Ecto neural progenitor cell (in vitro differentiated cells): ENCODE data around the gene DMAC2L.
"Not testable (repeated sequence)": the region's sequence is repeated elsewhere in the genome, so short reads cannot be mapped to it uniquely, and the experiment has no call there.

Experiments used
- DNase-seq: peaks from one replicate; pipeline ENCODE4 v3.0.0-alpha.2; 2018; ENCODE audit warnings: low spot score

DMAC2L gene, protein sequence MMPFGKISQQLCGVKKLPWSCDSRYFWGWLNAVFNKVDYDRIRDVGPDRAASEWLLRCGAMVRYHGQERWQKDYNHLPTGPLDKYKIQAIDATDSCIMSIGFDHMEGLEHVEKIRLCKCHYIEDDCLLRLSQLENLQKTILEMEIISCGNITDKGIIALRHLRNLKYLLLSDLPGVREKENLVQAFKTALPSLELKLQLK

DNA sequence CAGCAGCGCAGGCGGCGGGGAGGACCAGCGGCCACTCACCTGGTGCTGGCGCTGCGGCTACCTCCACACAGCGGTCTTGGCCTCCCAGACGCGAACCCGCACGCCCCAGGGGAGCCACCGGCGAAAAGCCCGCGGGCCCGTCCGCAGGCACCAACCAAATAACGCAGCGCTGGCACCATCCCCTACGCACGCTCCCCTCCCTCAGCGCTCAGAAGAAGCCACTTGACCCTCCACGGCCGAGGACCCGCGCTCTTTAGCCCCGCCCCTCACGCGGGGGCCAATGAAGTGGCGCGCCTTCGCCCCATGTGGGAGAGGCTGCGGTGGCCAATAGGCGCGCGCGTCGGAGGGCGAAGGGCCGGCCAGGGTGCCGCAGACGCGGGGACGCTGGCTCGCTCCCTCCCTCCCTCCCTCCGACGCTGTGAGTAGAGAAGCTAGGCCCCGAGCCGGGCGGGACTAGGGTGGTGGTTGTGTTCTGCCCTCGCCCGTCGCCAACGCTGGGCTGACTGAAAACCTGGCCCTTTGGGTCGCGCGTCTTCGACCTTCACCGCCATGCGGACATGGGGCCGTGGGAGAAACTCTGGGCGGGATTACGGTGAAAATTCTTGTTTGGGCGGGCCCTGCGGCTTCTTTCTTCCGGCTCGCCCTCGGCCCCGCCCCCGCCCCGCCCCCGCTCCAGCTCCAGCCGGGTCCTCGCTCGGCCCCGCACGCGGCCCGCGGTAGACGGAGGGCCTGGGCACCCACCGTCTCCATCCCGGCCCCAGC, at the start of gene DMAC2L, which contains the start of gene L2HGDH:
DMAC2L (plus strand) TSS at position 353 of the 762 bp plus-strand sequence. CDS start 9,164 bp downstream, outside the sequence.
L2HGDH (minus strand) TSS at position 258 of the 762 bp plus-strand sequence; CDS start at position 179, 79 bp downstream.
- peak; percentile 97 for DNase-seq

DNA sequence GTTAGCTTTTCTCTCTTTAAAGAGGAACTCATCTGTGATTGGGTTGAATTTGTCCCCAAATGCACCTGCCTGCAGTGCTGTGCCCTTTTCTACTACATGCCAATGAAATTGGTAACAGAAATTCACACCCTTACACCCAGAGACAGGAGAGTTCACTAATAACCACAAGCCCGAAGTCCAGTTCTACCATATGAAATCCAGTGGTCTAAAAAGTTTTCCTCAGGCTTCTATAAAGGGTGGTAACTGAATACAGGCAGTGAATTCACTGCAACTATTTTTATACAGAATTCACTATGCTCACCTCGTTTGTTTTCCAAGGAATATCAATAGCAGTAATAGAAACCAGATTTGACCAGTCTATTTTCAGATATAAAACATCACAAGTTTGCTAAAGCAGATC, 49.3 kb upstream of the DMAC2L start:
- no peak for DNase-seq

DNA sequence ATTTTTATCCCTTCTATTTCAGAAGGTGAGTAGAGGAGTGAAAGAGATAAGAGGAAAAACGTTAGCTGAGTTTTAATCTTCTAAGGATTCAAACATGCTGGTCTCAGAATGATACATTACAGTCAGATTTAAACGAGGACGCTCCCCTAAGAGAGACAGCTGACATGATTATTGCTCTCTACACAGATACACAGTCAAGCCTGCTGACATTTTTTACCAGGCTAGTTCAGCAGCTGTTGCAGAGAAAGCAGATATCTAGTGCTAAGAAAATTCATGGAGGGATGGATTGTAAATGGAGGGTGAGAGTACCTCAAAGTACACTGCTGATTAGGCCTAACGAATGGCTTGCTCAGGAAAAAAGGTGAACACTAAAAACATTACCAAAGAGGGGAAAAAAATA, 48.8 kb upstream of the DMAC2L start:
- DNase-seq = no peak

DNA sequence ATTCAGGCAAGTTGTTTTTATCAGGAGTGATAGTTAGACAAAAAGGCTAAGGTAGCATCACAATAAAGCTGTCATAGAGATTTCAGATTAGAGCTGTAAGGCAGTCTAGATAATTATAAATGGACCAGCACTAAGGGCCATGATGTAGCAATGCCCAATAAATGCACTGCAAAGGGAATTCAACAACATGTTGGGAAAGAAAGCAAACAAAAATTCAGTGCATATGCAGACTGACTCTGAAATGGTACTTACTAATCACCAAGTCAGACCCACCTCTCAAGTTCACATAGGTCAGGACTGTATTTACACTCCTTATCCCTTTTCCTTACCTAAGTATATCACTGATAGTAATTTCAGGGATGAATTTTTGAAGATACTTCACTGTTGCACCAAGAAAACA, 47.1 kb upstream of the DMAC2L start:
- no peak for DNase-seq

DNA sequence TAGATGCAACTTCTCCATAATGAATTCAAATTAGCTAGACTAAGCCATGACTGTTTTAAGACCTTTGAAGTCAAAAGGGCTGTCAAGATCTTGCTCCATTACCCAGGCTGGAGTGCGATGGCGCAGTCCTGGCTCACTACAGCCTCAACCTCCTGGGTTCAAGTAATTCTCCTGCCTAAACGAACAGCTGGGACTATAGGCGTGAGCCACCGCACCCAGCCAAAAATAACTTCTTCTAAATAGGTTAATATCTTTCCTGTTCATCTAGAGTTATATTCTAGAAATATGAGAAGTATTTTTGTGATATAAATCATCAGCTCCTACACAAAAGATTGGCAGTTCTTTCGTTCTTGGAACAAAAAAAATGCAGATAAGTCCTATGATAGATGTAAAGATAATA, 41.2 kb upstream of the DMAC2L start:
- no peak for DNase-seq

DNA sequence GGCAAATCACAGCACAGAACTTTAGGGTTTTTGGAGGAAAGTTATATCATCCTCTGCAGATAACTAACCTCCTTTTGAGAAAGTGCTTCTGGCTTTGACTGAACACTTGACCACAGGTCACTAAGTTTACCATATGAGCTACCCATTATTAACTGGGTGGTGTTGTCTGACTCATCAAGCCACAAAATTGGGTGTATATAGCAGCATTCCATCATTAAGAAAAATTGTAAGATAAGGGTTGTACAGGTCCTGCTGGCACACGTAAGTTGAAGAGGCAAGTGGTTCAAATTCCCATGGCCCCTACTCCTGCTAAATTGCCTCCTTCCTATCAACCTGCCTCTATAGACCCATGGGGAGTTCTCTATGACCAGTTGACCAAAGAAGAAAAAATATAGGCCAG, 39.6 kb upstream of the DMAC2L start:
- DNase-seq = no peak

DNA sequence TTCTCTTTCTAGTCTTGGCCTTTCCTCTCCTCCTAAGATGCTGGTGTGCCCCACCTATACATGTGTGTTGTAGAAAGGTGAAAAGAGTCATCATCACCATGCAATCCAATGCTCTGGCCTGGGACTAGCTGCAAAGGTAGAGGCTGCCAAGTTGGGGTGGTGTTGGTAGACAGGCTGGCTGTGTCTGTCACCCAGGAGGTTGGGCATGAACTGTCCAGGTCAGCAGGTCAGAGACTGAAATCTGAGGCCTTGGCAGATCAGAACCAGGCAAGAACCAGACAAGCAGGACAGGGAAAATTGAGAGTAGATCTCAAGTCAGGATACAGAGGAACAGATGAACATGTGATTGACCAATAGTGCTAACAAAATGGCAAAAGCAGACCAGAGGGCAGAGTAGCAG, 26.3 kb upstream of the DMAC2L start:
- no peak for DNase-seq

DNA sequence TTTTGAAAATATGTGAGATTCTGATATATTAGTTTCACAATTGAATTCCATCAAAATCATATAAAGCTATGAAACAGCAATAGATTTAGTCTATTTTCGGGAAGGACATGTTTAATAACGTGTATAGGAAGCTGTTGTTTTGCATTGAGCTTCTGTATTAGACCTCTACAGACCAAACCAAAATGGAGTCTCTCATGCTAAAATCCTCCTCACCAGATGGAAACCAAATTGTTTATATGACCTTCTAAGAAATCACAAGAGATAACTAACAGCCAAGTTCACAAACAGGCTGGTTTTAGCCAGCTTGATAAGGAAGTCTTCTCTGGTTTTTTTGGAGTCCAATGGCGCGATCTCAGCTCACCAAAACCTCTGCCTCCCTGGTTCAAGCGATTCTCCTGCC, 24.0 kb upstream of the DMAC2L start:
- DNase-seq = no peak

DNA sequence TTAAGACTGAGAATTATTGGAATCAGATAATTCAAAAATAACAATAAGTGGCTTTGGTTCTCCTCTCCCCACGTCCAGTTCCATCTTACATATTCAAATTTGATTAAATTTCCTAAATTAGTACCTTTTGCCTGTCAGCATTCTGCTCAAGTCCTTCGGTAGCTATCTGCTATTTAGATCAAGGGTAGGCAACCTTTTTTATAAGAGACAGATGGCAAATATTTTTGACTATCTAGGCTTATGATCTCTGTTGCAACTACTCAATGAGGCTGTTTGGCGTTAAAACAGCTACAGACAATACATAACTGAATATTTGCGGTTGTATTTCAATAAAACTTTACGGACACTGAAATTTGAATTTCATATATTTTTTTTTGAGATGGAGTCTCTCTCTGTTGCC, 21.8 kb upstream of the DMAC2L start:
- no peak for DNase-seq

DNA sequence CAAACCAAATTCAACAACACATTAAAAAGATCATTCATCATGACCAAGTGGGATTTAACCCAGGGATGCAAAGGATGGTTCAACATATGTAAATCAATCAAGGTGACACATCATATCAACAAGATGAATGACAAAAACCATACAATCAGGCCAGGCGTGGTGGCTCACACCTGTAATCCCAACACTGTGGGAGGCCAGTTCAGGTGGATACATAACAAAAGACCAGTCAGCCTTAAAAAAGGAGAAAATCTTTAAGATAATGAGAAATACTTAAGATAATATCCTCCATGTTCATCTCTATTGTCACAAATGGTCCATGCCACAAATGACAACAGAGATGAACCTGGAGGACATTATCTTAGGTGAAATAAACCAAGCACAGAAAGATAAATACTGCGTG, 12.5 kb upstream of the DMAC2L start:
- no peak for DNase-seq

DNA sequence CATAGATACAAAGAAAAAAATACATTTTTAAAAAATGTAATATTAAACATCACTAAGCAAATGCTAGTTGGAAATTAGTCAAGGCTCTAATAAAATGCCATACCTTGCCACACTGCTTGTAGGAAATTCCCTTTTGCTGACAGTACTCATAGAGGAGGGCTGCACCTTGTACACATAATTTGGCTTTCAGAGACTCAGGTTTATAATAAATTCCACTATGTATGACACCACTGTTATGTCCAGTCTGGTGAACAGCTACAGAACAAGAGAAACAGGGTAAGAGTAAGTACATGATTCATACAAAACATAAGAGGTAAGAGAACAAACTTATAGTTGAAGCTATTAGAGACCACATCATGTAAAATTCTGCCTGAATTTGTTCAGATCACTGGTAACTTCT, 10.2 kb upstream of the DMAC2L start:
- DNase-seq = no peak

DNA sequence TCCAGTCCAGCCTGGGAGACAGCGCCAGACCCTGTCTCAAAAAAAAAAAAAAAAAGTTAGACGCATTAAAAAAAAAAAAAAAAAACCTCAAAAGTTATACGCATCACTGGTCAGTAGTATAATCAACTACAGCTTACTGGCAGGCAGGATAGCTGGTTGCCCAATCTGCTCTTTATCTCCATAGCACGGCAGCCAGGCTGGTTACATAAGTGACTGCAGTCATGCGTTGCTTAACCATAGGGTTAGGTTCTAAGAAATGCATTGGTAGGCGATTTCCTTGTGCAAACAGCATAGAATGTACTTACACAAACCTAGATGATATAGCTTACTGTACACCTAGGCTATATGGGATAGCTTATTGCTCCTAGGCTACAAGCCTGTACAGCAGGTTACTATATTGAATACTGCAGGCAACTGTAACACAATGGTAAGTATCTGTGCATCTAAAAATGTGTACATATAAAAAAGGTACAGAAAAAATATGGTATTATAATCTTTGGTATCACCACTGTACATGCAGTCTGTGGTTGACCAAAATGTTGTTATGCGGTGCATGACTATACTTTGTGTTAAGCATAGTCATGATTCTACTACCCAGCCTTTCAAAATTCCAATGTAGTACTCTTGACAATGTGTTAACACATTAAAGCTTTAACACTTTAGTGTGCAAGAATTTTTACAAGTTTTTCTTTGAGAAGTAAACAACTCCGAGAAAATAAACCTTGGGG, 8.2 kb upstream of the DMAC2L start:
- DNase-seq = no peak

DNA sequence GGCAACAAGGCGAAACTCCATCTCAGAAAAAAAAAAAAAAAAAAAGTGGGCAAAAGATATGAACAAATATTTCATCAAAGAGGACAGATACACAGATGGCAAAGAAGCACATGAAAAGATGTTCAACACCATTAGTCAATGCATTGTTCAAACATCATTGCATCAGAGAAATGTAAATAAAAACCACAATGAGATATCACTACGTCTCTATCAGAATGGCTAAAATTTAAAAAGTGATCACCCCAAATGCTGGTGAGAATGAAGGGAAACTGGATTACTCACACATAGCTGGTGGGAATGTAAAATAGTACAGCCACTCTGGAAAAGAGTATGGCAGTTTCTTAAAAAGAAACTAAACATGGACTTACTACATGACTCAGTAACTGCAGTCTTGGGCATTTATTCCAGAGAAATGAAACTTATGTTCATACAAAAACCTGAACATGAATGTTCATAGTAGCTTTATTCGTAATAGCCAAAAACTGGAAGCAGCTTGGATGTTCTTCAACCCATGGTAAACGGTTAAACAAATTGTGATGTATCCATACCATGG, 3.7 kb upstream of the DMAC2L start:
- no peak for DNase-seq

DNA sequence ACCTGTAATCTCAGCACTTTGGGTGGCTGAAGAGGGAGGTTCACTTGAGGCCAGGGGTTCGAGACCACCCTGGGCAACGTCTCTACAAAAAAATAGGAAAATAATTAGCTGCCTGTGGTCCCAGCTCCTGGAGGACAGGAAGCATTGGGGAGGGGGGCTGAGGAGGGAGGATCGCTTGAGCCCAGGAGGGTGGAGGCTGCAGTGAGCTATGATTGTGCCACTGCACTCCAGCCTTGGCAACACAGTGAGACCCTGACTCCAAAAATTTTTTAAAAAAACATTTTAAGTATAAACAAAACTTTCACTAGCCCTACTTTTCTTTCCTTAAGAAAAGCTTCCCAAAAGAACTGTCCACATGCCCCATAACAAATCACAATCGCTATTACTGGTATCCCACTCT, 1.7 kb upstream of the DMAC2L start:
- no peak for DNase-seq

DNA sequence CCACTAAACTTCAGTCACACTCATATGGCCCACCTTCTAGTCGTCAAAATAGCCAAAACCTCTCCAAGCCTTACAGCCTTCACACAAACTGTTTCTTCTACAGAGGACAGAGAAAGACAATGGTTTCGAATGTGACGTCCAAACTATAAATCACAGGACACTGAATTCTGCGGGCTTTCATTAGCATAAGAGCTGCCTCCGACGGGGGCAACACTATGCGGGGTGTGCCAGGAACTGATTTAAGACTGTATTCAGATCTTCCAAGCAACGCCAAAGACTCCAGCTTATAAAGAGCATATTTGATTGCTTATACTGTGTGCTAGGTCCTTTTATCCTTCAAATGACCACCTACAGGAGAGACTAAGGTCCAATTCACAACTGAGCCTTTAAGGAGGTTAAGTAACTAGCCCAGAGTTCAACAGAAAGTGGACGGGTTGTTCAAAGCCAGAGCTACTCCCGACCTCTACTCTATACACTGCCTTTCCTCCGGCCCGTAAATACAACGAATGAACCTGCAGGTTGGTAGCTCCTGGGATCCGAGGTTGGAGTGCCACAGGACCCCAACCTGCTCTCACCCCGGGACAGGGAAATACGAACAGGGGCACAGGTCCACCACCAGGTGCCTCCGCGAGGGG, 670 bp upstream of the DMAC2L start:
- no peak for DNase-seq

DNA sequence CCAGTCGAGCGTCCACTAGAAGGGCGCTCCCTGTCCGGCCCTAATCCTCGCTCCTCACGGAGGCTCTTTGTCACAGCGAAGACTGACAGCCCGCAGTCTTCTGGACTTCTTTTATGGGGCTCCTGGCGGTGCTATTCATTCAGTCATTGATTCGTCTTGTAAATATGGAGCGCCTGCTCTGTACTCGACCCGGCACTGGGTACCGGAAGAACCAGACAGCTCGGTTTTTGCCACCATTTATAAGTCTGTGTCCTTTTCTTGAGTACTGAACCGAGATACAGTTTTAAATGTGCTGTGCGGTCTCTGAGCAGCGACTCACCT, 570 bp downstream of the DMAC2L start:
- no peak for DNase-seq

DNA sequence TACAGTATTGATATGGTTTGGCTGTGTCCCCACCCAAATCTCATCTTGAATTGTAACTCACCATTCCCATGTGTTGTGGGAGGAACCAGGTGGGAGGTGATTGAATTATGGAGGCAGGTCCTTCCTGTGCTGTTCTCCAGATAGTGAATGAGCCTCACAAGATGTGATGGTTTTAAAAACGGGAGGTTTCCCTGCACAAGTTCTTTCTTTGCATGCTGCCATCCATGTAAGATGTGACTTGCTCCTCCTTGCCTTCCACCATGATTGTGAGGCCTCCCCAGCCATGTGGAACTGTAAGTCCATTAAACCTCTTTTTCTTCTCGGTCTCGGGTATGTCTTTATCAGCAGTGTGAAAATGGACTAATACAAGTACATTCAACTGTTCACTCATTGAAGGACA, 2.0 kb downstream of the DMAC2L start:
- DNase-seq = not testable (repeated sequence)

DNA sequence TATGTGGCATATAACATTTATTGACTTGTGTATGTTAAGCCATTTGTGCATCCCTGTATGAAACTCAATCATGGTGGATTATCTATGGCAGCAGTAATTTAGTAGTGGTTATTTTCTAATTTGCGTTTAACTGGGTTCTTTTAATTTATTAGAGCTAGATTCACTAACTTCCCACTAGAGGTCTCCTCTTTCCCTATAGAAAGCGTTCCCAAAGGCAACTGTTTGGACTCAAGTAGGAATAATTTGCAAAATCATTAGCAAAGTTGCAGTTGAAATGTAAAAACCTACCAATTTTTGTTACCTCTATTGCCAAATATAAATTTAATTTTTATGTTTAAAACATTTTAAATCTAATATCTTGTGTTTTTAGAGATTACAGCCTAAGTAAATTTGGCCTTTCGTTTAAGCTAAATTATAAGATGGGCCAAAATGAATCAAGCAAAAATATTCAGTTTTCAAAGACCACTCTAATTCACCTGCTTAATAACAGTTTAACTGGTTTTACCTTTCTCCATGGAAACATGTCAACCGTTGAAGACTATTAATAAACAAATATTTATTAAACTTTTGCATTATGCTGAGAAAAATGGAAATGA, 6.0 kb downstream of the DMAC2L start:
- no peak for DNase-seq

DNA sequence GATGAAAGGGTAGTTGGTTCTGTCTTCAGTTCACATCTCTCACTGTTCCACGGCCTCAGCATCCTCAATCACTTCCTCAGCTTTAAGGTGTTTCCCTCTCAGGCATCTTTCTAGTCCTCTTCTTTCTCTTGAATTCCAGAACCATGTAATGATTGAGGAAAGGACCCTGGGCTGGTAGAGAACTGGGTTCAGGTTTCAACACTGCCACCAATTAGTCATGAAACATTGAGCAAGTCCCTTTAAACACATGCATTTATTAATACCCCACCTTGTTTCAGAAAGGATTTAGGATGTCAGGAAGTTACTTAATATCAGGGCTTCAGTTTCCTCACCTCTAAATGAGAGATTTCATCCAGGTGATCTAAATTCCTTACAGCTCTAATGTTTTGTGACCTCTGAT, 7.2 kb downstream of the DMAC2L start:
- DNase-seq = no peak

DNA sequence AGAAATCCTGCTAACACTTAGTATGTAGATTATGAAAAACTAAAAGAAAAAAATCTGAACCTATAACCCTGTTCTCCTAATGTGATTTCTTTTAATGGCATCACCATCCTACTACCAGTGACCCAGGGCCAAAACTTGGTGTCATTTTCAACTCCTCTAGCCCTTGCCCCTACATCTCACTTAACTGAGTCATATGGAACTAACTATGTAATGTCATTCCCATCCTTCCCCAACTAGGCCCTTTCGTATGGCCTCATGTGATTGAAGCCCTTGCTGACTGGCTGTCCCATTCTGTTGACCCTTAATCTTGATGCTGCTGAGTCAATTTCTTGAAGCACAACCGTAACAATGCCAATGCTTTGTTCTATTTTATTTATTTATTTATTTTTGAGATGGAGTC, 7.6 kb downstream of the DMAC2L start:
- no peak for DNase-seq

DNA sequence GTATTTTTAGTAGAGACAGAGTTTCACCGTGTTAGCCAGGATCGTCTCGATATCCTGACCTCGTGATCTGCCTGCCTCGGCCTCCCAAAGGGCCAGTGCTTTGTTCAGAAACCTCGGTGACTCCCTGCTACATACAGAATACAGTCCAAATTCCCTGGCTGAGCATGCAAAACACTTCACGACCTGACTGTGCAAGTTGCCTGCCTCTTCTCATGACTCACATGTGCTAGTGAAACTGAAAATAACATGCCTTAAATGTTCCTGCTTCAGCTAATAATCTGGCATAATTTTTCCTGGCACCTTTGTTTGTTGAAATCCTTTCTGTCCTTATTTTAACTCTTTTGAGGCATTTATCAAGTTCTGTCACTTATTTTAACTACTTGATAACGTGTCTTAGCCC, 8.2 kb downstream of the DMAC2L start:
- no peak for DNase-seq

DNA sequence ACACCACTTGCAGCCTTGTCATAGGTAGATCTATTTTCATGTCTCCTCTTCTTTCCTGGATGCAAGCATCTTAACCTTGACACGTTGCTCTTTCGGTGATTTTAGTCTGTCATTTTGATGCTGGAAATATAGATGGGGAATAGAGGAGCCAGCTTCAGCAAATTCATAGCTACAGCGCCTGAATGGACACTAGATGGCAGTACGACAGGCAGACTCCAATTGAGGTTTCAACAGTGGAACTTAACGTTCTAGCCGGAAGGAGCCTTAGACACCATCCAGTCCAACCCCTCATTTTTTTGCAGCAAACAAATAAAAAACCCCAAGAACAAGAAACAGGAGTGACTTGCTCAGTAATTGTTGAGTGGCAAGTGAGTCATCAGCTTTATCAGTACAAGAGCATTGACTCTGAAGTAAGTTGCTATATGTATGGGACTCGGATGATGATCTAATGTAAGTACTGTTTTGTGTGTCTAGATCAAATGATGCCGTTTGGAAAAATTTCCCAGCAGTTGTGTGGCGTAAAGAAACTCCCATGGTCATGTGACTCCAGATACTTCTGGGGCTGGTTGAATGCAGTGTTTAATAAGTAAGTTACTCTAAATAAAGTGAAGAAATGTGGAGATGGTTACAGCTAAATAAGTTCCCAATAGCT, 9.0 kb downstream of the DMAC2L start:
- DNase-seq = no peak
